GOT3 (cell line): ENCODE results near the gene ZNF277.

Source experiments
- DNase-seq: peaks from one replicate; lab custom pipeline; 2025; ENCODE audit warnings: mixed read lengths; lab: John Stamatoyannopoulos, UW

ZNF277 gene

DNA sequence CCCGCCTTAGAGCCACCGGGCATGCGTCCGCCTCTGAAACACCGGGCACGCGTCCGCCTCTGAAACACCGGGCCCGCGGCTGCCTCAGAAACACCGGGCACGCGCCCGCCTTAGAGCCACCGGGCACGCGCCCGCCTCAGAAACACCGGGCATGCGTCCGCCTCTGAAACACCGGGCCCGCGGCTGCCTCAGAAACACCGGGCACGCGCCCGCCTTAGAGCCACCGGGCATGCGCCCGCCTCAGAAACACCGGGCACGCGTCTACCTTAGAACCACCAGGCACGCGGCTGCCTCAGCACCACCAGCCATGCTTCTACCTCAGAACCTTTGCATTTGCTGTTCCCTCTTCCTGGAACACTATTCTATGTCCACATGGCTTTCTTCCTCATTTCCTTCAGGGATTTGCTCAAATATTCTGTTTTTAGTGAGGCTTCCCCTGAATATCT is 185.4 kb downstream of the ZNF277 start:
- peak; percentile 24 for DNase-seq
